Gastrocnemius medialis (tissue), 4 donors: ENCODE measurements around the gene SURF4.

Source experiments
- CTCF ChIP-seq, 5 experiments: fragments of 450-650 bp in 3 of 5; fragments of 200-600 bp in 2 of 5; sonication (generic) in 2 of 5; IDR thresholded peaks in 4 of 5; conservative IDR thresholded peaks in 1 of 5; 1 replicate in 4 of 5; 2 replicates in 1 of 5; pipeline ENCODE4 v1.5.1; 2016 to 2019; ENCODE audit warnings: antibody characterized with exemption in 5 of 5, mild to moderate bottlenecking in 3 of 5, moderate library complexity in 3 of 5
- POLR2A ChIP-seq, 2 donors: fragments of 450-650 bp; IDR thresholded peaks; one replicate each; pipeline ENCODE4 v1.6.1; 2017; ENCODE audit warnings: antibody characterized with exemption in 2 of 2, mild to moderate bottlenecking in 2 of 2, moderate library complexity in 2 of 2

DNA sequence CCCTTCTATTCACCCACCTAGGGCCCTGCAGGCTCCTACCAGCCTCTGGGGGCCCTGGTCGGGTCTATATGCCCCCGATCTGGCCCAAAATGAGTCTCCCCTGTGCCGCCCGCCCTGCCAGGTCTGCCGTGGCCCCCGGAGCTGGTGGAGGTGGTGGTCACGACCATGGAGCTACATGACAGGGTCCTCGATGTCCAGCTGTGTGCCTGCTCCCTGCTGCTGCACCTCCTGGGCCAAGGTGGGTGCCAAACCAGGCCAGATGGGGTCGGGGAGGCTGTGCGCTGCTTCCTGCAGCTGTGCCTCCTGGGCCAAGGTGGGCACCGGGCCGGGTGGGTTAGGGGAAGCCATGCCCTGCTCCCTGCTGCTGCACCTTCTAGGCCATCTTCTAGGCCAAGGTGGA, 24.4 kb upstream of the SURF4 start:
- TF ChIP-seq CTCF (IDR thresholded peaks at IDR 0.05 in 4 of 5, conservative IDR thresholded peaks at IDR 0.05 in 1 of 5) (no peak), POLR2A (IDR thresholded peaks at IDR 0.05) (no peak)
